ENCODE results near the gene GON4L.
"Not testable (repeated sequence)": the region's sequence is repeated elsewhere in the genome, so short reads cannot be mapped to it uniquely, and the experiment has no call there.

GON4L gene

GRCh38 chr1:155761736-155762405, 95.1 kb downstream of the GON4L start:
- TF ChIP-seq CTCF (IDR thresholded peaks at IDR 0.05; ENCODE audit: insufficient read depth, missing control alignments), result no peak
- no peak for DNase-seq (ENCODE audit: insufficient read length, low spot score)
- no peak for FAIRE-seq

- TF ChIP-seq CTCF (IDR thresholded peaks at IDR 0.05; ENCODE audit: insufficient read depth, missing control alignments), result no peak
- FAIRE-seq, result no peak
- no peak for DNase-seq (ENCODE audit: insufficient read length, low spot score)
These were observed 96.1 kb downstream of the GON4L start for GRCh38 chr1:155760751-155761475.

GRCh38 chr1:155759966-155760630, 96.9 kb downstream of the GON4L start:
- DNase-seq (ENCODE audit: insufficient read length, low spot score), result no peak
- TF ChIP-seq CTCF (IDR thresholded peaks at IDR 0.05; ENCODE audit: insufficient read depth, missing control alignments), result no peak
- no peak for FAIRE-seq

GRCh38 chr1:155759017-155759416, 98.0 kb downstream of the GON4L start:
- FAIRE-seq; DNase-seq (ENCODE audit: insufficient read length, low spot score): not testable (repeated sequence)

GRCh38 chr1:155748141-155748540, 108.9 kb downstream of the GON4L start:
- FAIRE-seq, result not testable (repeated sequence)

GRCh38 chr1:155747586-155747985, 109.4 kb downstream of the GON4L start:
- FAIRE-seq; DNase-seq (ENCODE audit: insufficient read length, low spot score): not testable (repeated sequence)

More at GRCh38 chr1:155748141-155748540, 108.9 kb downstream of the GON4L start:
- not testable (repeated sequence) for DNase-seq (ENCODE audit: insufficient read length, low spot score)

GRCh38 chr1:155745284-155746228, 111.5 kb downstream of the GON4L start:
- FAIRE-seq, result not testable (repeated sequence)
- peak; percentile 78 for DNase-seq (ENCODE audit: insufficient read length, low spot score)

- no peak for DNase-seq (ENCODE audit: insufficient read length, low spot score)
- FAIRE-seq, result no peak
- no peak for TF ChIP-seq CTCF (IDR thresholded peaks at IDR 0.05; ENCODE audit: insufficient read depth, missing control alignments)
These were observed 112.2 kb downstream of the GON4L start for GRCh38 chr1:155744711-155745283.
